Stimulated activated CD4-positive, alpha-beta T cell treated with anti-CD3 and anti-CD28 coated beads, TNF-alpha, amount 100 ng/mL, for 4 hours (primary cell): ENCODE measurements around the gene ITPR1.
"Not testable (repeated sequence)": the region's sequence is repeated elsewhere in the genome, so short reads cannot be mapped to it uniquely, and the experiment has no call there.

Experiments
- DNase-seq, 3 experiments: peaks; one replicate each; pipeline ENCODE4 v3.0.0-alpha.2; 2020; ENCODE audit warnings: low read depth in 3 of 3

ITPR1 gene

GRCh38 chr3:4757575-4758248 is 264.6 kb downstream of the ITPR1 start:
- DNase-seq: no peak

GRCh38 chr3:4758249-4758860 is 265.2 kb downstream of the ITPR1 start:
- DNase-seq: no peak

- DNase-seq: no peak
Measured at GRCh38 chr3:4758957-4759656, 266.0 kb downstream of the ITPR1 start.

GRCh38 chr3:4759689-4760312 is 266.7 kb downstream of the ITPR1 start:
- no peak for DNase-seq

- DNase-seq: no peak
Measured at GRCh38 chr3:4761759-4762158, 268.6 kb downstream of the ITPR1 start.

GRCh38 chr3:4762481-4763230 is 269.5 kb downstream of the ITPR1 start:
- DNase-seq: not testable (repeated sequence)

- DNase-seq: no peak
Measured at GRCh38 chr3:4763604-4764247, 270.6 kb downstream of the ITPR1 start.

- no peak for DNase-seq
Measured at GRCh38 chr3:4765212-4765611, 272.1 kb downstream of the ITPR1 start.

GRCh38 chr3:4766263-4766662 is 273.1 kb downstream of the ITPR1 start:
- DNase-seq: no peak

- DNase-seq: no peak
Measured at GRCh38 chr3:4766716-4767499, 273.8 kb downstream of the ITPR1 start.

GRCh38 chr3:4768021-4768420 is 274.9 kb downstream of the ITPR1 start:
- DNase-seq: no peak

GRCh38 chr3:4768521-4768920 is 275.4 kb downstream of the ITPR1 start:
- DNase-seq: no peak

- no peak for DNase-seq
Measured at GRCh38 chr3:4770561-4770960, 277.4 kb downstream of the ITPR1 start.

GRCh38 chr3:4771243-4771642 is 278.1 kb downstream of the ITPR1 start:
- DNase-seq: no peak

GRCh38 chr3:4772171-4772804 is 279.1 kb downstream of the ITPR1 start:
- DNase-seq: no peak

GRCh38 chr3:4772858-4773257 is 279.7 kb downstream of the ITPR1 start:
- DNase-seq: no peak

GRCh38 chr3:4773583-4773982 is 280.4 kb downstream of the ITPR1 start:
- DNase-seq: no peak

GRCh38 chr3:4774531-4774930 is 281.4 kb downstream of the ITPR1 start:
- DNase-seq: no peak

GRCh38 chr3:4776399-4776979 is 283.3 kb downstream of the ITPR1 start:
- DNase-seq: no peak
